Amygdala (tissue), 56 donors: ENCODE measurements around the gene STX11.
"Not testable (repeated sequence)": the region's sequence is repeated elsewhere in the genome, so short reads cannot be mapped to it uniquely, and the experiment has no call there.

Experiments used
- DNase-seq, 56 donors: peaks; one replicate each; lab custom pipeline; 2025; lab: John Stamatoyannopoulos, UW

STX11 gene

DNA sequence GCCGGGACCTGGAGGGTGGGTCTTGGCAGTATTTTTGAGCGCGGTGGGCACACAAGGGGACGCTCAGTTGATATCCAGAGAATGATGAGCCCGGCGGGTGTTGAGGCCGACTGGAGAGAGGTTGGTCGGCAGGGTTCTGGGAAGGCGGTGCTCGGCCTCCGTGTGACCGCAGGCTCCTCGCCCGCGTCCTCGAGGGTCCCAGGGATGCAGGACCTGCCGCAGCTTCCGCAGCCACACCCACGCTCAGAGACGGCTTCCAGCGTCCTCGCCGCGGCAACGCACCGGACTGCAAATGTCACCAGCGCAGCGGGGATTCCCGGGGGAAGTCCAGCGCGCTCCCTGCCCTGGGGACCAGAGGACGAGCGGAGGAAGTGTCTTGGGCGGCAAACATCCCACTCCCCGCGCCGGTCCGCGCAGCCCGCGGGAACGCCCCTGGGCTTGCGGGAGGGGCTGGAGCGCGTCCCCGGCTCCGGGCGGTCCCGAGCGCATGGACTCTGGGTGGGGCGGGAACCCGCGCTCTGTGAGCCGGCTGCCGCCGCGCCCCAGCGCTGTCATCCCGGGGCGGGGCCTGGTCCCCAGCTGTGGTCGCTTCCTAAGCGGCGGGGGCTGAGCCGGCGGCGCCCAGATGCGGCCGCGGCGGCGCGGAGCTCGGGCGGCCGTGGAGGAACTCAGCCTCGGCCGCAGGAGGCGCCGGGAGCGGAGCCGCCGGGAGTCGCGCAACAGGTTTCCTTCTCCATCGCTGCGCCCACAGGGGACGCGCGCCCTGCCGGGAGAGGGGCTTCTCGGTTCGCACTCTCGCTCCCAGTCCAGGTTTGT lies at the start of gene STX11:
Gene STX11, plus strand, starts transcription at position 624 of the 816 bp plus-strand sequence. CDS start 36,111 bp downstream, outside the sequence.
- DNase-seq: peak in 39 of 56 donors; percentile 5 to 74 (median 30)

DNA sequence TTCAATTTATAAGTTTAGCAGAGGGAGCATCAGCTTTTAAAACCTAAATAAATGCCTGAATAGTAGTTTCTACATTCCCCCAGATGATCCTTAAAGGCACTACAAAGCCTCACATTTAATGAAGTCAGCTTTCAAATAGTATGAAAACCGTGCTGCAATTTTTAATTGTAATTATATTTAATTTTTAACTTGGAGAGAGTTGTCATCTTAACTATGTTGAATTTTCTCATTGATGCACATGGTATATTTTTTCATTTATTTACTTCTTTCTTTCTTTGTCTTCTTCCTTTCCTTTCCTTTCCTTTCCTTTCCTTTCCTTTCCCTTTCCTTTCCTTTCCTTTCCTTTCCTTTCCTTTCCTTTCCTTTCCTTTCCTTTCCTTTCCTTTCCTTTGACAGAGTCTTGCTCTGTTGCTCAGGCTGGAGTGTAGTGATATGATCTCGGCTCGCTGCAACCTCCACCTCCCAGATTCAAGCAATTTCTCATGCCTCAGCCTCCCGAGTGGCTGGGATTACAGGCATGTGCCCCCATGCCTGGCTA lies 47.2 kb upstream of the STX11 start:
- no peak for DNase-seq

DNA sequence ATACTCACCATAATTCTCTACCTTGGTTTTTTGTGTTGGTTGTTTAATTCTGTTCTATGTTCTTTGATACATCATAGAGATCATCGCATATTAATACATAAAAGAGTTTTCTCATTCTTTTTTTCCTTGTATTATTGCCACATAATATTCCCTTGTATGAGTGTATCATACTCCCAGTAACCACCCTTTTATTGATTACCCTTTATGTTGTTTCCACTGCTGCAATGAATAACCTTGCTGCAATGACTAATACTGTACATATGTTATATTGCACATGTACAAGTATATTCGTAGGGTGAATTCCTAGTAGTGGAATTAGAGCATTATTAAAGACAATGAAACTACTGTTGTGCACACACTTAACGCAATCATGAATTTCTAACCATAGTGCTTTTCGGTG lies 45.8 kb upstream of the STX11 start:
- DNase-seq: no peak

DNA sequence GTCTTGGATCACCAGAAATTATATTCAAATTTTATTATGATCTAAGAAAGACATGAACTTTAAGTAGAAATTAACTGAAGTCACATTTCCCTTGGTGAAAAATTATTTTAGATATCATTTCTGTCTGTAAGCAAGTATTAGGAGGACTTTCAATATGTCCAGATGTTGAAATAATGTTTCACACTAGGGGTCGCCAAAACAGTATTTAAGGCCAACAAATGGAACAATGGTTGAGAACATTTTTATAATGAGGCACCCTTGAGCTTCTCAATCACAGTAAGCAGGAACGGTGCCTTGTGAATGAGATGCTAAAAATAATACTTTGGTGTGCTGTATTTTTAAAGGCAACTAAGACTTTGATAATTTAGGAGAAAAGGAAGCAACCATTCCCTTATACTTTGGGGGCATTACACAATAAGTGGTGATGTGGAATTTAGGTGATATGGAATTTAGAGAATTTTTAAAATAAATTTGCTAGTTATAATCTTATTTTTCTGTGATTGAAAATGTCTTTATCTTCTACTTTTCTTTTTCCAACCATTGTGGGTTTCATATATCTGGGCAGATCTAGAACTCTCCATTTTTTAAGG lies 45.3 kb upstream of the STX11 start:
- peak in 4 of 56 donors; percentile 2 to 72 (median 22) for DNase-seq

DNA sequence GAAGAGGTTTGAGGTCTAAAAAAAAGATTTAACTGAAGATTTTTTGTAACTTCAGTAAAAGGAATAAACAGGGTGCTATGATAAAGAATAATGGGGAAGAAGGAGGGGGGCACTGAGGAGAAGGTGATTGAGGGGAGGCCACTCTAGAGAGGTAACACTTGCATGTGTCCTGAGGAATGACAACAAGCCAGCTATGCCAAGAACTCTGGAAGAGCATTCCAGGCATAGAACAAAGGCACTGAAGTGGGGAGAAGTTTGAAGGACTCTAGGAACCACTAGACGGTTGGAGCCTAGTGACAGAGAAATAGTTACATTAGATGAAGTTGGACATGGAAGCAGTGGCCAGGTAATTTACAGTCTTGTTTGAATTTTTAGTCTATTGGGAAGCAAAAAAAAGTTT lies 44.1 kb upstream of the STX11 start:
- no peak for DNase-seq

DNA sequence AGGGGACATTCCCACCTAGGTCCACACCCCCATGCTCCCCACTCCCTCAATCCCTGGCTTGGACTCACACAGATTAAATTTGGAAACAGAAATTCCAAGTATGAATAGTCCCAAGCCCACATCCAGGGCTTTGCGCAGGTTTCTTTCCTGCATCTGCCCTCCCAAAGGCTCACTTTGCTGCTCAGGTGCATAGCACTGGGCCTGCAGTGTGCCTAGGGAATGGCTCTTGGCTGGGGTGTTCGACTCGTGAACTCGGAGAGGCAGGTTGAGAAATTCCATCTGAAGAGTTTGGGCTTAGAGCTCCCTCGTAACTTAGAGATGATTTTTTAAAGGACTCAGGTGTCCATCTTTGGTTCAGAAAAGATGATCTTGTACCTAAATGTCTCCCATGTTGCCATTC lies 40.1 kb upstream of the STX11 start:
- no peak for DNase-seq

DNA sequence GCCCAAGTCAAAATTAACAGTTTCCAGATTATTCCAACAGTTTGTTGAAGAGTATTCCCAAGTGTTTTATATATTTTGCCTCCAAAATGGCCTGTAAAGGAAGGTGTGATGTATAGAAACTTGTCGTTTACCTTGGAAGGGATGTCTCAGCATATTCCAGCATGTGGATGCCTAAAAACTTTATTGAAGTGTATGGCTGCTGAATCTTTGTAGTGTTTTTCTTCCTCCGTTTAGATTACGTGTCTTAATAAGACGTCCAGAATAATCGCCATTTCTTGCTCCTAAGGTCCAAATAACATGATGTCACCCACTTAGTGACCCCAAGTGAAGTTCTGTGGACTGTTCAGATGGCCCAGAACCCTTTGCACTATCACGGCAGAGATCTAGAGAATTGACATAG lies 37.0 kb upstream of the STX11 start:
- no peak for DNase-seq

DNA sequence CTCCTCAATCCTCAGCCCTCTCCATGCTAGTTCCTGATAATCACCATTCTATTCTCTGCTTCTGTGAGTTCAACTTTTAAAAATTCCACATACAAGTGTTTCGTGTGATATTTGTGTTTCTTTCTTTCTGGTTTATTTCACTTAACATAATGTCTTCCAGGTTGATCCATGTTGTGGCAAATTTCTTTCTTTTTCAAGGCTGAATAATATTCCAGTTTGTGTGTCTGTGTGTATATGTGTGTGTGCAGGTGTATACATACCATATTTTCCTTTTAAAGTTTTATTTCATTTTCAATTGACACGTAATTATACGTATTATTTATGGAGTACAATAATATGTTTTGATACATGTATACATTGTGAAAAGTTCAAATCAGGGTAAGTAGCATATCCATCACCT lies 35.1 kb upstream of the STX11 start:
- DNase-seq: no peak

DNA sequence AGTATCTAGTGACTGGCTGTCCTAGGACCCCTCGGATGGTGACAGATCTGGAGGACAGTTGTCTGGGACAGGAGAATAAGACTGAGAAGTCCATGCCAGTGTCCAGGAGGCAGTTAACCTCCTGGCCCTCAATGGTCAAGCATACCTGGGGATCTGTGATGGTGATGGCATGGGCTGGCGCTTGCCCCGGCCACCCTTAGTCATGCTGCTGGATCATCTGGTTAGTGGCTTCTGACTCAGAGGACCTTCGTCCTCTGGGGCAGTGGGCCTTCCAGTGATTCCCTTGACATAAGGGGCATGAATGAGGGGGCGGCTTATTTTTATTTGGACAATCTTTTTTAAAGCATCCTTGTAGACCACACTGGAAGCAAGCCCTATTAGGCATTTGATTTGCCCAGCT lies 30.9 kb upstream of the STX11 start:
- DNase-seq: no peak

DNA sequence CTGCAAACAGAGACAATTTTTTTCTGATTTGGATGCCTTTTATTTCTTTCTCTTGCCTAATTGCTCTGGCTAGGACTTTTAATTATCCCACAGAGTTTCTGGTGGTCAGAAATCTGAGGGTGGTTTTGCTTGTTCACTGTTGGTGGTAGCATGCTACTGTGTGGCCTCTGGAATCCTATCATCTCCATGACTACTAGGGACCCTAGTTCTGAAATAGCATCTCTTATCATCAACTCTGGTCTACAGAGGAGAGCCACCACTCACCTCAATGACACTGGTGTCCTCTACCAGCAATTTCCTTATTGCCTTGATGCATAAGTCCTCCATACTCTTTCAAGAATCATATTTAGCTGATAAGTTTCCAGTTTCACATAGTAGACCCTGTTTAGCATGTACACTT lies 27.5 kb upstream of the STX11 start:
- DNase-seq: no peak

DNA sequence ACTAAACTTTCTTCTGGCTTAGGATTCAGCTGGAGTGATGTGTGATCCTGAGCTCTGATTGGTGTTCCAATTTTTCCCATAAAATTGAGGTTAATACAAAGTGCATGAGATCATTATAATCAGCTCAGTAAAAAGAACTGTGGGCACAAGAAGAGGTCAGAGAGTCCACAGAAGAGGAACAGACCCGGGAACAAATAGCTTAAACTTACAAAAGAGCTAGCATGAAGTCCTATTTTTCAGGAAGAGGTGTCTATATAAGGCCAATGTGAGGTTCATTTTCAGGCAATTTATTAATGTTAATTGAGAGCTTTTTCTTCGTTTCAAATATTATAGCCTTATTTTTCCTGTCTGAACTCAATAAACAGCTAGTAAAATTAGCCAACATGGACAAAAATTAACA lies 26.9 kb upstream of the STX11 start:
- DNase-seq: no peak

DNA sequence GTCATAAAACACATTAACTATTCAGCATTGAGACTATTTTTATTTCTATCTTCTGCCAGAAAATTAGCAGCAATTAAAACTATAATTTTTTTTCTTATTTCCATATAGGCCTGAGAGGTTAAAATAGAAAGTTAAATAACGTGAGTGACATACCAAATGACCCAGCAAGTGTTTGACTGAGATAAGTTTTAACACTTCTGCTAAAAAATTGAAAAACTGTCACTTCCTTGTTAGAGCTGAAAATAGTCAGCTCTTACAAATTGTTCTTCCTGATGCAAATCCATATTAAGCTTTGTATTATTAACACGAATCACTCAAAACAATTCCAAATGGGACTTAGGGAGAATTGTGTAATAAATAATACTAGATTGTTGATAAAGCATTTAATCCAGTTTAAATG lies 26.5 kb upstream of the STX11 start:
- DNase-seq: no peak

DNA sequence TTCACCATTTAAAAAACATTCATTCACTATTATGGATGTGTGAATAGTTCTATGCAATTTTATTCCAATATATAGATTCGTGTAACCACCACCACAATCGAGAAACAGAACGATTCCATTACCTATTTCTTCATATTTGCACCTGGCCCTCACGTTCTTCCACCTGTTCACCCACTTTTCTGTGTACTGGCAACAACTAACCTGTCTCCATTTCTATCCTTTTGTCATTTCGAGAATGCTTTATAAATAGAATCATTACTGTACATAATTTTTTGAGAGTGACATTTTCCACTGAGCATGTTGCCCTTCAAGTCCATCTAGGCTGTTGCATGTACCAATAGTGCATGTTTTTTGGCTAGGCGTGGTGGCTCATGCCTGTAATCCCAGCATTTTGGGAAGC lies 23.2 kb upstream of the STX11 start:
- DNase-seq: no peak

DNA sequence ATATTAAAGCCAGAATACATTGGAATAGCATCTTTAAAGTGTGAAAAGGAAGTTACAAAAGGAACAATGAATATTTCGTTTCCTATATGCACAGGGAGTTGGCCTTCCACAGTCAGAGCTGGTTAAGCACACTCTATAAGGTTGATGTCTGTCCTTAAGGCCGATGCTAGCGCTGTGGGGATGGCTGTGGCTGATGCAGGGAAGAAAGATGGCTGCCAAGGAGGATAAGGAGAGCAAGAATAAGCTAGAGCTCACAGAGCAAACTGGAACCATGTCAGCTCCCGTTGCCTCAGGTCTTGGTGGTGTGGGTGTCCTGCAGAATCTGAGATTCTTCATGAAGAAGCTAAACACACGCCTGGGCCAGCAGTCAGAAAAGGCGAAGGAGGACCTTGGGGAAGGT lies 20.8 kb upstream of the STX11 start:
- DNase-seq: no peak

DNA sequence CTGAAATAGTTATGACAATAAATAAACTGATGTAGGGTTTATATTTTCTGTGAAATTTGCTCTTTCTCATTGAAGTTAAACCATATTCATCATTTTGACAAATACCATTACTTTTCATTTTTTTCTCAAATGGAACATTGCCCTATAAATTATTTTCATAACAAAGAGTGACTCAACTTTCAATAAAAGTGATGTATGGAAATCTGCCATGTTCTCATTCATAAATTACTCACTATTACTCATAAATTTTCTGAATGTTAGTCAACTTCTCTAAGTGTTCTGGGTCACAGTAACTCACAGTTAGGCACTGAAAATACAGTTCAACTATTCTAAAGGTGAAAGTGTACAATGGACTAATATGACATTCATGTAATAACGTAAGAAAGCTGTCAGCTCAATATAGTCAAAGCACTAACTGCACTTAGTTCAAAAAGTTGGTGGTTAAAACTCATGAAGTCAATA lies 19.0 kb upstream of the STX11 start:
- DNase-seq: no peak

DNA sequence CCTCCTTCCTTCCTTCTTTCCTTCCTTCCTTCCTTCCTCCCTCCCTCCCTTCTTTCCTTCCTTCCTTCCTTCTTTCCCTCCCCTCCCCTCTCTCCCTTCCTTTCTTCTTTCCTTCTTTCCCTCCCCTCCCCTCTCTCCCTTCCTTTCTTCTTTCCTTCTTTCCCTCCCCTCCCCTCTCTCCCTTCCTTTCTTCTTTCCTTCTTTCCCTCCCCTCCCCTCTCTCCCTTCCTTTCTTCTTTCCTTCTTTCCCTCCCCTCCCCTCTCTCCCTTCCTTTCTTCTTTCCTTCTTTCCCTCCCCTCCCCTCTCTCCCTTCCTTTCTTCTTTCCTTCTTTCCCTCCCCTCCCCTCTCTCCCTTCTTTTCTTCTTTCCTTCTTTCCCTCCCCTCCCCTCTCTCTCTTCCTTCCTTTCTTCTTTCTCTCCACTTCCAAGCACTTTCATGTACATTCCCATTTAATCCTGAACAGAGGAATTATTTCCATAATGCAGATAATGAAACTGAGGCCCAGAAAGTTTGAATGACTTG lies 18.1 kb upstream of the STX11 start:
- DNase-seq: not testable (repeated sequence)

DNA sequence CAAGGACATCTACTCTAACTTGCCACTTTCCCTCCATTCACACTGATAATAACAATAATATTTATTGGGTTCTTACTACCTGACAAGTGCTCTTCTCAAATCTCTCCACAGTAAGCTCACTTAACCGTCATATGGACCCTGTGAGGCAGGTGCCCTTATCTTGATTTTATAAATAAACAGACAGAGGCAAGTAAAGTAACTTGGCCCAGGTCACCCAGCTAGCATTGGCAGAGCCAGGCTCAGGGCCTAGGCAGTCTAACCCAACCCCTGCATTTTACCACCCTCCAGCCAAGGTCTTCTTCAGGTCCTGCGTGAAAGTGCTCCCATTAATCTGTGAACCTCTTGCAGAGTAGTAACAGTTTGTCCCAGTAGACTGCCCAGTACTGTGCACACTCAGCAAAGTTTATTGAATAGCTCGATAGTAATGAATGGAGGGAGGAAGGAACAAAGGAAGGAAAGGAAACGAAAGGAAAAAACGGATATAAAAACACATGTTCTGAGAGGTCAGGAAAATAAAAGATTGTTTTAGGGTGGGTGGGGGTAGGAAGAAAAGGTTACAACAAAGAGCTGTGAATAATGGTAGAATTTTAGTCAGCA lies 17.0 kb upstream of the STX11 start:
- DNase-seq: no peak

DNA sequence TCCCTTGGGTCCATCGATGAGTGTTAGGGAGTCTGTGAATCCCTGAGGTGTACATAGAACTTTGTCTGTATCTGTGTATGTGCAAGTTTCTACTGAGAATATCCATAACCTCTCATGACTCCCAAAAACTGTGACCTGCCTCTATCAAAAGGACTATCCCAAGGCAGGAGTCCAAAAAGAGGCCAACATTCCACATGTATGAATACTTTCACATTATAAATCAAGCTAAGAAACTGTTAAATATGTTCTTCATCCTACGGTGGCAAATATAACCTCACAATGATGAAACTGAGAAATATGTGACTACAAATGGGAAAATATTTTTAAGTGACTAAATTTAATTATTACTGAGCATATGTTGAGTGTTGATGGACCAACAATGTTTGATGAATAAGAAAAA lies 16.1 kb upstream of the STX11 start:
- DNase-seq: no peak

DNA sequence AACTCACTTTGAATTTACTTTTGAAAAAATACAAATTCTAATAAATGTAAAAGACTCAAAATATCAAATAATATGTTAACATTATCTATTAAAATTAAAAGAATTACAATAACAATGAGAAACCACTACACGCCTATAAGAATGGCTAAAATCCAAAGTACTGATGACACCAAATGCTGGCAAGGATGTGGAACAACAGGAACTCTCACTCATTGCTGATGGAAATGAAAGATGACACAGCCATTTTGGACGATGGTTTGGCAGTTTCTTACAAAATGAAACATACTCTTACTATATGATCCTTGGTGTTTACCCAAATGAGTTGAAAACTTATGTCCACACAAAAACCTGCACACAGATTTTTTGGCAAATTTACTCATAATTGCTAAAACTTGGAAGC lies 15.6 kb upstream of the STX11 start:
- DNase-seq: no peak

DNA sequence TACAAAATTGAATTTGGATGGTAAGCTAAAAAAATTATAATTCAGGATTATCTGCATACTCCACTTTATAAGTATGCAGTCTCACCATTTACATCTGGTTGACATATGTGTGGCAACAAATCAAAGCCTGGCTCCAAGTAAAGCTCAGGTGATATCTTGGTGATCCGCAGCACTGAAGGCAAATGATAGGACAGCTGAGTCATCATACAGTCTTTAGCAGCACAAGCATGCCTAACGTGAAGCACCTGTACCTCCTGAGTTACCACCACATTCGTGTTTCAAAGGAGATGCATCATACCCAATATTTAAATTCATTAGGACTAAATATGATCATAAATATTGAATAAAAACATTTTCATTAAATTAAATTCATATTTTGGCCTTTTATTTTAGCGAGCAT lies 11.8 kb upstream of the STX11 start:
- DNase-seq: no peak

DNA sequence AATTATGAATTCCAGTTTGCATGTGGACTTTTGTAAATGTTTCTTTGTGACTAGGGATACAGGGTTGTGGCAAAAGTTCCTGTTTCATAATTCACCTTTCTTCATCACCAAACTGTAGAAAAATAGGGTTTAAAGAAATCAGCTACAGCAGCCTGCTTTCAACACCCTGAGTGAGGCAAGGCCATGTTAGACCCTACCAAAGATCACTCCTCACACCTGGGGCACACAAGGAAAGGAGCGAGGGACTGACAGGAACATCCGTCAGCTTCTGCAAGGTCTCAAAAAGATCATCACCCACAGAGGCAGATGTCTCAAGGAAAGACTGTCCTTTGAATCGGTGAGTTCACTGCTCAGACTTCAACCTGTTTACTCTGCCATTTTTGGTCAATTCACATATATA lies 10.5 kb upstream of the STX11 start:
- DNase-seq: no peak
